Measurements from ENCODE around the gene ZNF486.
"Not testable (repeated sequence)": the region's sequence is repeated elsewhere in the genome, so short reads cannot be mapped to it uniquely, and the experiment has no call there.

ZNF486 gene

GRCh38 chr19:20233105-20233504, 66.1 kb downstream of the ZNF486 start:
- DNase-seq (ENCODE audit: low read depth in 2 of 2) = no peak

GRCh38 chr19:20235156-20235555, 68.1 kb downstream of the ZNF486 start:
- no peak for DNase-seq (ENCODE audit: low read depth in 2 of 2)

- DNase-seq (ENCODE audit: low read depth in 2 of 2) = peak; percentile 83 to 85
Measured at GRCh38 chr19:20237773-20238623, 71.0 kb downstream of the ZNF486 start.

GRCh38 chr19:20243629-20244028, 76.6 kb downstream of the ZNF486 start:
- DNase-seq (ENCODE audit: low read depth in 2 of 2) = no peak

- DNase-seq (ENCODE audit: low read depth in 2 of 2) = no peak
Measured at GRCh38 chr19:20244356-20244755, 77.3 kb downstream of the ZNF486 start.

- no peak for DNase-seq (ENCODE audit: low read depth in 2 of 2)
Measured at GRCh38 chr19:20245309-20245708, 78.3 kb downstream of the ZNF486 start.

- DNase-seq (ENCODE audit: low read depth in 2 of 2) = peak in 1 of 2 donors; percentile 11
Measured at GRCh38 chr19:20247016-20247683, 80.1 kb downstream of the ZNF486 start.

GRCh38 chr19:20248258-20248657, 81.2 kb downstream of the ZNF486 start:
- not testable (repeated sequence) for DNase-seq (ENCODE audit: low read depth in 2 of 2)

Measured in activated CD4-positive, alpha-beta T cell treated with anti-CD3 and anti-CD28 coated beads for 24 hours (primary cell).